ENCODE data around the gene SLIT1.

The SLIT1 gene

DNA sequence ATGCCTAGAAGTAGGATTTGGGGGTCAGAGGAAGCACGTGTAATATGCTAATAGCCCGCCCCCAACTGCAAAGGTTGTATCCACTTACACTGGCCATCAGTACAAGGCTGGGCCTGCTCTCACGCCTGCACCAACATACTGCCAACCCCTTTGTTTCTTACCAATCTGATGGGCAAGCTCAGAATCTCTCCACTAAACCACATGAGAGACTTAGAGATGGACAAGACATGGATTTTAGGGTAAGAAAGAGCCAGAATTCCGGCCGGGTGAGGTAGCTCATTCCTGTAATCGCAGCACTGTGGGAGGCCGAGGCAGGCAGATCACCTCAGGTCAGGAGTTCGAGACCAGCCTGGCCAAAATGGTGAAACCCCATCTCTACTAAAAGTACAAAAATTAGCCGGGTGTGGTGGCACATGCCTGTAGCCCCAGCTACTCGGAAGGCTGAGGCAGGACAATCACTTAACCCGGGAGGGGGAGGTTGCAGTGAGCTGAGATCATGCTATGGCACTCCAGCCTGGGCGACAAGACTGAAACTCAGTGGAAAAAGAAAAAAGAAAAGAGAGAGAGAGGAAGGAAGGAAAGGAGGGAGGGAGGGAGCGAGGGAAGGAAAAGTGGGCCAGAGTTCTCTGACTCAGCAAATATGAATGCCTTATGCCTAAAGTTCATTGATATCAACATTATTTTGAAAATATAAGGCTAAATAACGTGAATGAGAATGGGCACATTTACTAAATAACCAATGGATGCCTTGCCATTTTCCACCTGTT, 162.2 kb downstream of the SLIT1 start:
- H3K27ac ChIP-seq = no peak overlapping the region
- H3K36me3 ChIP-seq (ENCODE audit: insufficient read depth, low read length) = no peaks in the 10 kb centered on the region
- TF ChIP-seq EZH2 (IDR thresholded peaks at IDR 0.05) (no peak), FOXP2 (optimal IDR thresholded peaks at IDR 0.05; ENCODE audit: control extremely low read depth, extremely low read length, insufficient read depth) (no peak), POLR2AphosphoS5 (IDR thresholded peaks at IDR 0.05; ENCODE audit: borderline replicate concordance, low read depth, low read length) (no peak)
- H3K9me3 ChIP-seq (ENCODE audit: low read depth, low read length) = no peaks in the 10 kb centered on the region
- H3K4me3 ChIP-seq = no peak overlapping the region
- H3K9ac ChIP-seq (ENCODE audit: insufficient read length) = no peak overlapping the region
- DNase-seq (ENCODE audit: low read depth, low spot score) = no peak

GRCh38 chr10:97022616-97023015, 163.1 kb downstream of the SLIT1 start:
- Histone ChIP-seq H3K9ac (ENCODE audit: insufficient read length) (no peak overlapping the region), H3K9me3 (ENCODE audit: low read depth, low read length) (no peaks in the 10 kb centered on the region), H3K4me3 (no peak overlapping the region), H3K27ac (no peak overlapping the region), H3K36me3 (ENCODE audit: insufficient read depth, low read length) (no peaks in the 10 kb centered on the region)
- no peak for TF ChIP-seq EZH2 (IDR thresholded peaks at IDR 0.05)
- no peak for TF ChIP-seq POLR2AphosphoS5 (IDR thresholded peaks at IDR 0.05; ENCODE audit: borderline replicate concordance, low read depth, low read length)
- no peak for TF ChIP-seq FOXP2 (optimal IDR thresholded peaks at IDR 0.05; ENCODE audit: control extremely low read depth, extremely low read length, insufficient read depth)
- no peak for DNase-seq (ENCODE audit: low read depth, low spot score)

- no peak for DNase-seq (ENCODE audit: low read depth, low spot score)
- H3K27ac ChIP-seq = no peak overlapping the region
- H3K4me3 ChIP-seq = no peak overlapping the region
- H3K36me3 ChIP-seq (ENCODE audit: insufficient read depth, low read length) = no peaks in the 10 kb centered on the region
- H3K9me3 ChIP-seq (ENCODE audit: low read depth, low read length) = no peaks in the 10 kb centered on the region
- no peak overlapping the region for H3K9ac ChIP-seq (ENCODE audit: insufficient read length)
- no peak for TF ChIP-seq POLR2AphosphoS5 (IDR thresholded peaks at IDR 0.05; ENCODE audit: borderline replicate concordance, low read depth, low read length)
- no peak for TF ChIP-seq EZH2 (IDR thresholded peaks at IDR 0.05)
Observed at GRCh38 chr10:97020452-97021400, 165.0 kb downstream of the SLIT1 start.

GRCh38 chr10:97019213-97019844, 166.4 kb downstream of the SLIT1 start:
- TF ChIP-seq FOXP2 (optimal IDR thresholded peaks at IDR 0.05; ENCODE audit: control extremely low read depth, extremely low read length, insufficient read depth) = no peak
- TF ChIP-seq EZH2 (IDR thresholded peaks at IDR 0.05) = no peak
- TF ChIP-seq POLR2AphosphoS5 (IDR thresholded peaks at IDR 0.05; ENCODE audit: borderline replicate concordance, low read depth, low read length) = no peak
- Histone ChIP-seq H3K9ac (ENCODE audit: insufficient read length) (no peak overlapping the region), H3K27ac (no peak overlapping the region), H3K9me3 (ENCODE audit: low read depth, low read length) (no peaks in the 10 kb centered on the region), H3K4me3 (no peak overlapping the region), H3K36me3 (ENCODE audit: insufficient read depth, low read length) (no peaks in the 10 kb centered on the region)
- no peak for DNase-seq (ENCODE audit: low read depth, low spot score)

GRCh38 chr10:97018251-97019212, 167.2 kb downstream of the SLIT1 start:
- DNase-seq (ENCODE audit: low read depth, low spot score) = no peak
- H3K9me3 ChIP-seq (ENCODE audit: low read depth, low read length) = no peaks in the 10 kb centered on the region
- TF ChIP-seq EZH2 (IDR thresholded peaks at IDR 0.05) = no peak
- TF ChIP-seq FOXP2 (optimal IDR thresholded peaks at IDR 0.05; ENCODE audit: control extremely low read depth, extremely low read length, insufficient read depth) = no peak
- no peak for TF ChIP-seq POLR2AphosphoS5 (IDR thresholded peaks at IDR 0.05; ENCODE audit: borderline replicate concordance, low read depth, low read length)
- no peak overlapping the region for H3K9ac ChIP-seq (ENCODE audit: insufficient read length)
- no peak overlapping the region for H3K4me3 ChIP-seq
- no peaks in the 10 kb centered on the region for H3K36me3 ChIP-seq (ENCODE audit: insufficient read depth, low read length)
- no peak overlapping the region for H3K27ac ChIP-seq

DNA sequence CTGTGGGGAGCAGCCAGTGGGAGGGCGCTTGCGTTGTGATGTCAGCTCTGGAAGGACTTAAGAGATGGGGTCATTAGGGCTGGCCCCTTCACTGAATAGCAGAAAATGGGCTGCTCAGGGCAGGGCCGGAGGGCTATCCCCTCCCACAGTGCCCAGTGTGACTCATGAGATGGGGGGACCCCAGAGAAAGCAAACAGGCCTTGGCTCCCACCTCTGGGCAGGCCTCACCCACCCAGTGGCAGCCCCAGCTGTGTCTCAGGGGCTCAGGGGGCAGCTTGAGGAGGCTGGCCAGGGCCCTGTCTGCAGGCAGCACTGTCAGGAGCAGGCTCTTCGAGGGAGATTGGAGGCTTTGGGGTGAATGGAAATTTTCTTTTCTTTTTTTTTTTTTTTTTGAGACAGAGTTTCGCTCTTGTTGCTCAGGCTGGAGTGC, 168.3 kb downstream of the SLIT1 start:
- H3K9me3 ChIP-seq (ENCODE audit: low read depth, low read length) = no peaks in the 10 kb centered on the region
- no peak overlapping the region for H3K4me3 ChIP-seq
- no peak for DNase-seq (ENCODE audit: low read depth, low spot score)
- no peak overlapping the region for H3K9ac ChIP-seq (ENCODE audit: insufficient read length)
- no peaks in the 10 kb centered on the region for H3K36me3 ChIP-seq (ENCODE audit: insufficient read depth, low read length)
- TF ChIP-seq FOXP2 (optimal IDR thresholded peaks at IDR 0.05; ENCODE audit: control extremely low read depth, extremely low read length, insufficient read depth) (no peak), POLR2AphosphoS5 (IDR thresholded peaks at IDR 0.05; ENCODE audit: borderline replicate concordance, low read depth, low read length) (no peak), EZH2 (IDR thresholded peaks at IDR 0.05) (no peak)
- no peak overlapping the region for H3K27ac ChIP-seq

DNA sequence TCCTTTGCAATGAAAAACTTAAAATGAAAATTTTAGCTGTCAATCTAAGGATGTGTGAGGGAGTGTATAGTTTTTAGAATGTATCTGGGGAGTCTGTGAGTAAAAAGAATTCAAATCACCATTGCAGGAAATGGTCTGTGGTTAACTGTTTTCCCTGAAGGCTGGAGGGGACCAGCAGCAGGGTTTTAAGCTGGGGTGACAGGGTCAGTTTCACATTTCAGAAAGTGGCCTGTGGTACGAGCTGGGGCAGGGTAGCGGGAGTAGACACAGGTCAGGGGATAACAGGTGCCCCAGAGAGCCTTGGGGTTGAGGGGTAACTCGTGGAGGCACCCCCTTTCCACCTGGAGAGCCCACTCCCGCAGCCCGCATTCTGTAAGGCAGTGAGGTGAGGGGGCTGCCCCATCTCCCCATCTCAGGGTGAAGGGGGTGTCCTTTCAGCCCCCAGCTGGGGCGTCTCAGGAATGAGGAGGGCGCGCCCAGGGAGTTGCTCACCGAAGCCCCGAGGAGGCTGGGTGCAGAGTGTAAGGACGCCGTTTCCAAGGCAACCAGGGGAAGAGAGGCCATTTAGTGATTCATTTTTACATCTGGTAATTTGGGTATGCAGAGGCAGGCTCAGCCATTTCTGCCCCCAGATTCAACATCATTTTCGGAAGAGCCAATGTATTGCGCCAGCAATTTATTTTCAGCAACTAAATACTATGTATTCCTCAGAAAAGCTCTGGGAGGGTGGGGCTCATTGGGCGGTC, 168.9 kb downstream of the SLIT1 start:
- no peak overlapping the region for H3K4me3 ChIP-seq
- TF ChIP-seq FOXP2 (optimal IDR thresholded peaks at IDR 0.05; ENCODE audit: control extremely low read depth, extremely low read length, insufficient read depth) = no peak
- TF ChIP-seq POLR2AphosphoS5 (IDR thresholded peaks at IDR 0.05; ENCODE audit: borderline replicate concordance, low read depth, low read length) = no peak
- no peak for TF ChIP-seq EZH2 (IDR thresholded peaks at IDR 0.05)
- no peak overlapping the region for H3K9ac ChIP-seq (ENCODE audit: insufficient read length)
- H3K9me3 ChIP-seq (ENCODE audit: low read depth, low read length) = no peaks in the 10 kb centered on the region
- no peak for DNase-seq (ENCODE audit: low read depth, low spot score)
- no peak overlapping the region for H3K27ac ChIP-seq
- H3K36me3 ChIP-seq (ENCODE audit: insufficient read depth, low read length) = no peaks in the 10 kb centered on the region

Measured in SK-N-MC (cell line).